H1 (cell line): ENCODE measurements around the gene HLX. TPM values are rescaled to one million over a fixed set of nuclear protein-coding genes. Genes with fewer than 3 reads are reported as not detected.

ENCODE experiments used
- CTCF ChIA-PET: fragments of 300-600 bp; sonication (Branson Sonifier 250); formaldehyde crosslinking; loops from one replicate; lab custom pipeline; 2021; ENCODE audit not compliant: partially characterized antibody; lab: Charles Lee
- POLR2A ChIA-PET: fragments of 300-600 bp; sonication (Branson Sonifier 250); formaldehyde crosslinking; loops from one replicate; lab custom pipeline; 2021; ENCODE audit warnings: inconsistent platforms; ENCODE audit not compliant: partially characterized antibody; lab: Charles Lee
- DNase-seq, 2 experiments: peaks; one replicate each; pipeline versions ENCODE4 v3.0.0 to v3.0.0-alpha.2; 2010 to 2022; ENCODE audit warnings: low spot score in 2 of 2, low read depth in 1 of 2, mixed read lengths in 1 of 2
- FAIRE-seq: peaks from 2 replicates; lab custom pipeline; 2011; peaks lifted over from hg19 to GRCh38; lab: Jason Lieb, UNC
- H2AFZ ChIP-seq: 2 replicates; pipeline ENCODE4 v1.8.1; 2012; ENCODE audit warnings: low read length, inconsistent platforms
- H2AK5ac ChIP-seq: 2 replicates; pipeline ENCODE4 v1.6.1; 2013; ENCODE audit warnings: low read depth, low read length
- H2BK120ac ChIP-seq: replicated peaks from 2 replicates; pipeline ENCODE3; 2013; ENCODE audit warnings: low read depth, low read length, inconsistent platforms
- H2BK12ac ChIP-seq: 2 replicates; pipeline ENCODE4 v1.6.1; 2013; ENCODE audit warnings: low read depth, low read length
- H2BK15ac ChIP-seq: 2 replicates; pipeline ENCODE4 v1.6.1; 2013; ENCODE audit warnings: low read length
- H2BK20ac ChIP-seq: 2 replicates; pipeline ENCODE4 v1.6.1; 2013; ENCODE audit warnings: low read length
- H2BK5ac ChIP-seq: 2 replicates; pipeline ENCODE4 v1.6.1; 2013; ENCODE audit warnings: low read depth, low read length
- H3K14ac ChIP-seq: 2 replicates; pipeline ENCODE4 v1.6.1; 2013; ENCODE audit warnings: inconsistent platforms; ENCODE audit not compliant: insufficient read length
- H3K18ac ChIP-seq: 2 replicates; pipeline ENCODE4 v1.6.1; 2013; ENCODE audit warnings: low read length; ENCODE audit errors: extremely low read depth
- H3K23ac ChIP-seq: 2 replicates; pipeline ENCODE4 v1.6.1; 2013; ENCODE audit warnings: inconsistent platforms; ENCODE audit not compliant: insufficient read length
- H3K23me2 ChIP-seq: 2 replicates; pipeline ENCODE4 v1.6.1; 2013; ENCODE audit warnings: low read depth, low read length
- H3K27ac ChIP-seq: 2 replicates; pipeline ENCODE4 v1.6.1; 2011; ENCODE audit warnings: low read depth, low read length, inconsistent platforms
- H3K27me3 ChIP-seq, 4 experiments: replicated peaks in 1 of 4; 1 replicate in 1 of 4; 2 replicates in 3 of 4; pipeline versions ENCODE4 v1.6.1 to v1.8.1; 2011 to 2013; ENCODE audit warnings: low read length in 3 of 4, mild to moderate bottlenecking in 3 of 4, inconsistent platforms in 2 of 4, mixed read lengths in 2 of 4, moderate library complexity in 1 of 4; ENCODE audit not compliant: control insufficient read depth in 3 of 4, insufficient read depth in 3 of 4; ENCODE audit errors: extremely low read depth in 1 of 4
- H3K36me3 ChIP-seq, 4 experiments: 2 replicates each; pipeline versions ENCODE4 v1.6.1 to v1.8.1; 2011 to 2013; ENCODE audit warnings: mild to moderate bottlenecking in 4 of 4, low read length in 3 of 4, moderate library complexity in 2 of 4, control low read depth in 1 of 4, inconsistent platforms in 1 of 4; ENCODE audit not compliant: insufficient read depth in 4 of 4, control insufficient read depth in 2 of 4
- H3K4ac ChIP-seq: replicated peaks from 2 replicates; pipeline ENCODE3; 2013; ENCODE audit warnings: low read length, low read depth, mixed read lengths, inconsistent platforms; ENCODE audit not compliant: insufficient read length
- H3K4me1 ChIP-seq, 4 experiments: replicated peaks in 1 of 4; 1 replicate in 1 of 4; 2 replicates in 3 of 4; pipeline versions ENCODE4 v1.6.1 to v1.8.1; 2011 to 2013; ENCODE audit warnings: low read length in 3 of 4, inconsistent platforms in 2 of 4, mixed read lengths in 1 of 4; ENCODE audit not compliant: insufficient read depth in 4 of 4, control insufficient read depth in 3 of 4
- H3K4me2 ChIP-seq, 2 experiments: 2 replicates each; pipeline versions ENCODE4 v1.6.1 to v1.8.1; 2011 to 2013; ENCODE audit warnings: low read depth in 2 of 2, low read length in 2 of 2, control low read depth in 1 of 2, inconsistent platforms in 1 of 2, mild to moderate bottlenecking in 1 of 2; ENCODE audit not compliant: insufficient read depth in 1 of 2
- H3K4me3 ChIP-seq, 4 experiments: fragments of 200-600, 300-600 bp in 1 of 4; sonication (generic), shearing (Covaris generic), sonication (Bioruptor Twin) in 1 of 4; 2 replicates each; pipeline versions ENCODE4 v1.5.1 to v1.8.1; 2011 to 2016; ENCODE audit warnings: low read length in 4 of 4, low read depth in 3 of 4, control low read depth in 2 of 4, inconsistent platforms in 2 of 4, mild to moderate bottlenecking in 2 of 4, mixed read lengths in 1 of 4, moderate library complexity in 1 of 4; ENCODE audit not compliant: insufficient read depth in 2 of 4; ENCODE audit errors: extremely low read depth in 1 of 4
- H3K56ac ChIP-seq: replicated peaks from 2 replicates; pipeline ENCODE3; 2013; ENCODE audit warnings: low read depth, mild to moderate bottlenecking, mixed read lengths, low read length, inconsistent platforms; ENCODE audit not compliant: insufficient read length
- H3K79me1 ChIP-seq: 2 replicates; pipeline ENCODE4 v1.6.1; 2013; ENCODE audit warnings: low read depth, low read length, control low read depth
- H3K79me2 ChIP-seq, 2 experiments: 2 replicates each; pipeline versions ENCODE4 v1.6.1 to v1.8.1; 2012 to 2013; ENCODE audit warnings: low read length in 2 of 2, mild to moderate bottlenecking in 2 of 2, inconsistent platforms in 1 of 2; ENCODE audit not compliant: insufficient read depth in 2 of 2, control insufficient read depth in 1 of 2
- H3K9ac ChIP-seq, 4 experiments: replicated peaks in 1 of 4; 1 replicate in 1 of 4; 2 replicates in 3 of 4; pipeline versions ENCODE4 v1.6.1 to v1.8.1; 2011 to 2013; ENCODE audit warnings: low read depth in 3 of 4, low read length in 3 of 4, control low read depth in 2 of 4, mild to moderate bottlenecking in 2 of 4, moderate library complexity in 2 of 4, inconsistent platforms in 1 of 4; ENCODE audit errors: extremely low read depth in 1 of 4
- H3K9me3 ChIP-seq, 2 experiments: 2 replicates each; pipeline versions ENCODE4 v1.6.1 to v1.8.1; 2012 to 2013; ENCODE audit warnings: mild to moderate bottlenecking in 2 of 2, moderate library complexity in 2 of 2, control low read depth in 1 of 2, inconsistent platforms in 1 of 2, low read depth in 1 of 2, low read length in 1 of 2, mixed read lengths in 1 of 2; ENCODE audit not compliant: insufficient read depth in 2 of 2
- H4K20me1 ChIP-seq, 2 experiments: replicated peaks in 1 of 2; 2 replicates each; pipeline versions ENCODE3 to v1.8.1; 2011 to 2013; ENCODE audit warnings: inconsistent platforms in 2 of 2, low read length in 2 of 2, mild to moderate bottlenecking in 1 of 2; ENCODE audit not compliant: insufficient read depth in 2 of 2, control insufficient read depth in 1 of 2
- H4K5ac ChIP-seq: 2 replicates; pipeline ENCODE4 v1.6.1; 2013; ENCODE audit warnings: low read length, low read depth, mixed read lengths, inconsistent platforms; ENCODE audit not compliant: insufficient read length
- H4K8ac ChIP-seq: 2 replicates; pipeline ENCODE4 v1.8.0; 2013; ENCODE audit warnings: mild to moderate bottlenecking, moderate library complexity, low read length, inconsistent platforms; ENCODE audit not compliant: insufficient read depth; ENCODE audit errors: extremely low read depth
- H4K91ac ChIP-seq: replicated peaks from 2 replicates; pipeline ENCODE3; 2013; ENCODE audit warnings: low read length, mixed read lengths, inconsistent platforms; ENCODE audit not compliant: insufficient read length
- JUND ChIP-seq: IDR thresholded peaks from 2 replicates; pipeline ENCODE4 v1.6.1; 2011; ENCODE audit warnings: mild to moderate bottlenecking, improper control_type of control experiment, low read length
- WGBS, 2 experiments: shearing (Covaris generic) in 1 of 2; methylation state at CpG; one replicate each; pipeline versions ENCODE4 v1.1.6 to v1.1.7; 2013 to 2015; ENCODE audit warnings: low lambda C conversion rate in 2 of 2, mixed read lengths in 2 of 2, inconsistent platforms in 1 of 2, low coverage in 1 of 2, missing lambda C conversion rate in 1 of 2; ENCODE audit not compliant: insufficient replicate concordance in 2 of 2, insufficient coverage in 1 of 2, insufficient read length in 1 of 2; ENCODE audit errors: extremely low coverage in 1 of 2, missing lambda C conversion rate in 1 of 2; 5-methylcytosine and 5-hydroxymethylcytosine counted together
- polyA plus RNA-seq, 7 experiments: library from polyadenylated mRNA; depleted of rRNA in 3 of 7; stranded (reverse) in 5 of 7; unstranded in 2 of 7; fragments of >200 nt in 5 of 7; fragments of 200-250 nt in 2 of 7; gene quantifications; 1 replicate in 5 of 7; 2 replicates in 1 of 7; 4 replicates in 1 of 7; pipeline versions ENCODE4 v1.2.1 to v1.2.3, GENCODE V29; 2011 to 2013; ENCODE audit warnings: missing spikeins in 2 of 7, mixed read lengths in 2 of 7
- total RNA-seq: library from RNA; stranded (reverse); fragmentation: NEBNext Ultra II Directional; extraction: Animal tissue kit (Norgen Biotek cat#: 25700); gene quantifications from 2 replicates; pipeline ENCODE4 v1.2.1, GENCODE V29; 2021

Gene HLX
- total and polyA plus RNA-seq, 2 of the 8 experiments (the other 6 are each of a cell fraction or from before 2014, with no cell fraction given) = 0.11 to 0.30 TPM

DNA sequence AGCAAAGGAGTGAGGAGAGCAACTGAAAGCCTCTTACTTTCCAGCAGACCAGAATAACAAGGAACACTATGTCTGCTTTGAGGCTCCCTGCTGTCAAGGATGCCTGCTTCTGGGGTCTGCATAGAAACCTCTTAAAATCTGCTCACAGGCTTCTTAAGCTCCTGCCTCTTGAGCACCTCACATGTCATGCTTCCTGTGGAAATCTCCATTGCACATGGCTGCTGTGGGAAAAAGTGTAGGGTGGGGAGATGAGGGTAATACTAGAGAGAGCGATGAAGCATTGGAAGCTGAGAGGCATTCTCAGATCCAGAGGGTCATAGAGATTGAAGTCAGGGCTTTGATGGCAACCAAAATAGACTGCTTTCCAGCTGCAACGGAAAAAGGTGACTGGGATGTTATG, 6.2 kb upstream of the HLX start:
- CTCF ChIA-PET = interaction anchor here (0.7 to 5.7 kb wide), 15 partner anchors 9 to 785 kb away, joined by 3 to 32 read pairs (median 4); no protein-coding TSS in a partner anchor

More for the DNA sequence above, 6.2 kb upstream of the HLX start:
- no peak overlapping the region for H3K4ac ChIP-seq
- H3K9me3 ChIP-seq = no peaks in the 10 kb centered on the region
- peaks cover 6% of the 10 kb centered on the region; the same call in 1 of the 2 replicates for H3K23me2 ChIP-seq
- no peak overlapping the region for H3K56ac ChIP-seq
- H3K14ac ChIP-seq = no peak overlapping the region
- H3K23ac ChIP-seq = no peak overlapping the region
- no peak overlapping the region for H2BK15ac ChIP-seq
- no peak overlapping the region for H2AK5ac ChIP-seq
- 95% methylated on average over 2 of the region's 2 CpGs; no CpG with 5 or more reads in 1 of the 2 experiments for WGBS, 2 experiments
- no peak overlapping the region for H2BK12ac ChIP-seq
- H3K79me2 ChIP-seq = no peaks in the 10 kb centered on the region
- no peak overlapping the region for H2BK120ac ChIP-seq
- H3K18ac ChIP-seq = no peak overlapping the region
- DNase-seq (no peak), FAIRE-seq (no peak)
- H4K8ac ChIP-seq = no peak overlapping the region
- H3K4me1 ChIP-seq = peaks cover 0 to 3% (median 1%) of the 10 kb centered on the region in 4 experiments; a peak in 3 of 7 replicates
- no peak overlapping the region for H4K5ac ChIP-seq
- H3K36me3 ChIP-seq = no peaks in the 10 kb centered on the region
- H3K79me1 ChIP-seq = no peaks in the 10 kb centered on the region
- peaks cover 28 to 39% (median 35%) of the 10 kb centered on the region in 4 experiments for H3K27me3 ChIP-seq
- no peak for TF ChIP-seq JUND
- no peak overlapping the region for H3K9ac ChIP-seq
- no peak overlapping the region for H3K4me3 ChIP-seq
- POLR2A ChIA-PET = no interaction called here
- no peak overlapping the region for H3K4me2 ChIP-seq
- no peak overlapping the region for H4K91ac ChIP-seq
- no peak overlapping the region for H3K27ac ChIP-seq
- no peak overlapping the region for H2BK20ac ChIP-seq
- H2BK5ac ChIP-seq = no peak overlapping the region
- no peak overlapping the region for H2AFZ ChIP-seq
- peaks cover 1 to 4% of the 10 kb centered on the region in 2 experiments for H4K20me1 ChIP-seq
